Measurements from ENCODE around the gene NTNG1. TPM values are rescaled to one million over a fixed set of nuclear protein-coding genes. Genes with fewer than 3 reads are reported as not detected.
A peak's percentile ranks its signal among the peaks of the same experiment; 100 is the strongest.

Gene NTNG1
- total and polyA plus RNA-seq, 10 of the 15 experiments (the other 5 are each of a cell fraction or from before 2014, with no cell fraction given) = 0.18 to 2.3 (median 1.1) TPM; not detected in 1

DNA sequence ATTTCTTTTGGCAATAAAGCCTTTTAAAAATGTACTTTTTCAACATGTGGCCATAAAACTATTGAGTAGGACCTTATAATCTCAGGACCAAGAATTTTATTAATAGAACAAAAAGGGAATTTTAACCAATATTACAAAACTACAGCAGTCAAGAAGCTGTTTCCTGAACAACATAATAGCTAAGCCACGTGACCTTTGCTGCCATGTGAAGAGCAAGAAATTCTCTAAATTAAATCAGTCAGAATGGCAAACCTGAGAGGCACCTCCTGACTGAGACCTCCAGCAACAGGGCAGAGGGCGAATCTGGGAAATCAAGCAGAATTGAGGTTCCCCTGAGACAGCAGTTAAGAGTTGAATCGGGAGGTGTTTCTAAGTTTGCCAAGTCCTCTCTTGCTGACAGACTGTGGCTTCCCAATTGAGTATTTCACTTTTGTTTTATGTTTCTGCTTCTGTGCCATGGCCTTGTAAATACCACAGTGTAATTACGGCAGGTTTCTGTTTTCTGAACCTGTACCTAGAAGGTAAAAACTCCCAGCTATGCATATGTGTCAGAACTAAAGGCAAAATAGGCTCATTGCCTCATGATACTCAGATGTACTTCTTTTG, 358.4 kb downstream of the NTNG1 start (continued):
- TF ChIP-seq, protein P1, sequence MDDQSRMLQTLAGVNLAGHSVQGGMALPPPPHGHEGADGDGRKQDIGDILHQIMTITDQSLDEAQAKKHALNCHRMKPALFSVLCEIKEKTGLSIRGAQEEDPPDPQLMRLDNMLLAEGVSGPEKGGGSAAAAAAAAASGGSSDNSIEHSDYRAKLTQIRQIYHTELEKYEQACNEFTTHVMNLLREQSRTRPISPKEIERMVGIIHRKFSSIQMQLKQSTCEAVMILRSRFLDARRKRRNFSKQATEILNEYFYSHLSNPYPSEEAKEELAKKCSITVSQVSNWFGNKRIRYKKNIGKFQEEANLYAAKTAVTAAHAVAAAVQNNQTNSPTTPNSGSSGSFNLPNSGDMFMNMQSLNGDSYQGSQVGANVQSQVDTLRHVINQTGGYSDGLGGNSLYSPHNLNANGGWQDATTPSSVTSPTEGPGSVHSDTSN (IDR thresholded peaks at IDR 0.05; ENCODE audit: insufficient replicate concordance, low read depth, low read length) = peak; percentile 13
- TF ChIP-seq SKIL (IDR thresholded peaks at IDR 0.05; ENCODE audit: low read depth, poor library complexity, severe bottlenecking) = peak; percentile 95
- TF ChIP-seq RELA (IDR thresholded peaks at IDR 0.05; ENCODE audit: borderline replicate concordance, partially characterized antibody) = no peak
- TF ChIP-seq ATF2 (IDR thresholded peaks at IDR 0.05; ENCODE audit: low read length) = peak; percentile 34; the same call in 1 of the 2 replicates
- TF ChIP-seq KDM1A (IDR thresholded peaks at IDR 0.05; ENCODE audit: borderline replicate concordance) = no peak
- TF ChIP-seq ZNF24 (IDR thresholded peaks at IDR 0.05) = no peak
- peak; percentile 41 to 59; a peak in 2 of 4 replicates for TF ChIP-seq BHLHE40 (IDR thresholded peaks at IDR 0.05; ENCODE audit: borderline replicate concordance in 1 of 2, low read depth in 2 of 2, low read length in 1 of 2)
- no peak for TF ChIP-seq NFYA (IDR thresholded peaks at IDR 0.05; ENCODE audit: borderline replicate concordance, low read depth, low read length)
- TF ChIP-seq ZBTB40 (IDR thresholded peaks at IDR 0.05; ENCODE audit: borderline replicate concordance) = no peak
- 0 out of 2 replicates have a peak, but pooled peaks have one; percentile 68 for TF ChIP-seq STAT3 (IDR thresholded peaks at IDR 0.05; ENCODE audit: low read depth, low read length)
- no peak for TF ChIP-seq ZNF622 (IDR thresholded peaks at IDR 0.05)
- TF ChIP-seq YBX1 (IDR thresholded peaks at IDR 0.05) = no peak
